Stimulated activated CD4-positive, alpha-beta T cell treated with anti-CD3 and anti-CD28 coated beads, TNF-alpha, amount 100 ng/mL, for 1 hour (primary cell): ENCODE results near the gene NRTN.
"Not testable (repeated sequence)": the region's sequence is repeated elsewhere in the genome, so short reads cannot be mapped to it uniquely, and the experiment has no call there.

Source experiments
- DNase-seq, 3 donors: peaks; one replicate each; pipeline ENCODE4 v3.0.0-alpha.2; 2020; ENCODE audit warnings: low read depth in 3 of 3, low spot score in 1 of 3

The NRTN gene

GRCh38 chr19:5864725-5865486, 60.0 kb downstream of the NRTN start:
- no peak for DNase-seq

- no peak for DNase-seq
Measured at GRCh38 chr19:5865772-5866171, 60.9 kb downstream of the NRTN start.

GRCh38 chr19:5867201-5868136, 62.6 kb downstream of the NRTN start:
- no peak for DNase-seq

- DNase-seq = no peak
Measured at GRCh38 chr19:5870986-5871394, 66.1 kb downstream of the NRTN start.

GRCh38 chr19:5873617-5874199, 68.8 kb downstream of the NRTN start:
- no peak for DNase-seq

GRCh38 chr19:5874496-5874895, 69.6 kb downstream of the NRTN start:
- not testable (repeated sequence) for DNase-seq

GRCh38 chr19:5877427-5877826, 72.6 kb downstream of the NRTN start:
- no peak for DNase-seq

- DNase-seq = no peak
Measured at GRCh38 chr19:5877882-5878281, 73.0 kb downstream of the NRTN start.
